Mesangial cell (primary cell): ENCODE results near the gene SRP14. TPM values are rescaled to one million over a fixed set of nuclear protein-coding genes. Genes with fewer than 3 reads are reported as not detected.

Experiments used
- total RNA-seq: library from RNA; depleted of rRNA; stranded (reverse); fragments of >200 nt; gene quantifications from 2 replicates; pipeline ENCODE4 v1.2.3, GENCODE V29; 2015

The SRP14 gene
- 161 and 179 TPM in 2 replicates for total RNA-seq

GRCh38 chr15:40038638-40039543 is at the start of gene SRP14:
TSS of gene SRP14 (minus strand) at chr15:40039181. CDS start at chr15:40039116, 65 bp downstream.

Other genes with a start within 250 kb of the SRP14 start
- gene GPR176, start 118.9 kb downstream of the SRP14 start, total RNA-seq, result 54.9 and 61.6 TPM in 2 replicates
- gene EIF2AK4, start 105.1 kb downstream of the SRP14 start, total RNA-seq, result 45.3 and 62.1 TPM in 2 replicates
- gene BMF, start 69.7 kb upstream of the SRP14 start, total RNA-seq, result 4.1 and 51.8 TPM in 2 replicates
- gene BUB1B, start 121.9 kb upstream of the SRP14 start, total RNA-seq, result 3.9 and 73.0 TPM in 2 replicates
- 1.1 and 9.0 TPM in 2 replicates for gene PAK6, start 199.9 kb upstream of the SRP14 start, total RNA-seq
- gene ANKRD63, start 243.9 kb upstream of the SRP14 start, total RNA-seq, result not detected in 2 replicates